Heart left ventricle (tissue), 13 donors: Measurements from ENCODE around the gene ERLEC1.

Source experiments
- POLR2A ChIP-seq, 2 donors: fragments of 450-650 bp; IDR thresholded peaks; one replicate each; pipeline ENCODE4 v1.6.1; 2017; ENCODE audit warnings: antibody characterized with exemption in 2 of 2, mild to moderate bottlenecking in 2 of 2, moderate library complexity in 2 of 2
- TF ChIP-seq, protein P1 (sequence below), 12 donors: fragments of 200-600 bp; sonication (generic) in 4 of 12; IDR thresholded peaks; one replicate each; pipeline versions ENCODE4 v1.5.0 to v1.8.0; 2018 to 2022; ENCODE audit warnings: antibody characterized with exemption in 12 of 12, mild to moderate bottlenecking in 5 of 12
- donor health status: ischemic (EF 13 %, LVEDD 7.1; RV severe dilation, severe dysfunction).
- donor health status: DM: no; HTN: yes; CAD: no.
- donor health status: DM: no; HTN: no; CAD: no.
- donor health status: ischemic (EF 25% LVEDD 6.9; RV normal size, moderate dysfunction).
- donor health status: ischemic (EF 25% LVEDD 5.7; RV mildly dilated, moderate dysfunction).
- donor health status: ischemic (EF 35%, LVEDD 5.7; RV mildly dilated, moderate dysfunction).
- donor health status: nonischemic (EF 11% LVEDD 7.7; RV severe dilation, severe dysfunction).
- donor health status: DM: yes; HTN: yes; CAD: no.
- donor health status: PGD.
- donor health status: ischemic (EF 29% LVEDD 5.4; RV normal size, mild dysfunction).
- donor health status: nonischemic (EF 23%, LVEDD 6.1; RV moderate dilation, normal function).

DNA sequence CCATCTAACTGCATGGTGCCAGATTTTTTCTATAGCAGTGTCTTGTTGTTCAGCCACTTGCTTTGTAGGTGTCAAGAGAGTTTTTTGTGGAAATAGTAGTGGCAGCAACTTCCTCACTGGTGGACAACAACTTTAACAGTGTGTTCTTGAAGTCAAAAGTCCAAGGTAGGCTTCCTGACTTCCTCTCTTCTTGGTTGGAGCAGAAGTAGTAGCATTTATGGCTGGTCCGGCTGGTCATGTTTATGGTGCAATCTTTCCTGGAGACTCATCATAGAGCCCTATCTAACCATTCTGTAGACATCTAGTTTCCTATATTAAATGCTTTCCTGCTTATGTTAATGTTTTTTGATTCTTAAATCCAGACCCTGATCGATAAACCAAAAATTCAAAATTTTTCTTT lies 61.2 kb downstream of the ERLEC1 start:
- TF ChIP-seq, protein P1, sequence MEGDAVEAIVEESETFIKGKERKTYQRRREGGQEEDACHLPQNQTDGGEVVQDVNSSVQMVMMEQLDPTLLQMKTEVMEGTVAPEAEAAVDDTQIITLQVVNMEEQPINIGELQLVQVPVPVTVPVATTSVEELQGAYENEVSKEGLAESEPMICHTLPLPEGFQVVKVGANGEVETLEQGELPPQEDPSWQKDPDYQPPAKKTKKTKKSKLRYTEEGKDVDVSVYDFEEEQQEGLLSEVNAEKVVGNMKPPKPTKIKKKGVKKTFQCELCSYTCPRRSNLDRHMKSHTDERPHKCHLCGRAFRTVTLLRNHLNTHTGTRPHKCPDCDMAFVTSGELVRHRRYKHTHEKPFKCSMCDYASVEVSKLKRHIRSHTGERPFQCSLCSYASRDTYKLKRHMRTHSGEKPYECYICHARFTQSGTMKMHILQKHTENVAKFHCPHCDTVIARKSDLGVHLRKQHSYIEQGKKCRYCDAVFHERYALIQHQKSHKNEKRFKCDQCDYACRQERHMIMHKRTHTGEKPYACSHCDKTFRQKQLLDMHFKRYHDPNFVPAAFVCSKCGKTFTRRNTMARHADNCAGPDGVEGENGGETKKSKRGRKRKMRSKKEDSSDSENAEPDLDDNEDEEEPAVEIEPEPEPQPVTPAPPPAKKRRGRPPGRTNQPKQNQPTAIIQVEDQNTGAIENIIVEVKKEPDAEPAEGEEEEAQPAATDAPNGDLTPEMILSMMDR (IDR thresholded peaks at IDR 0.05), result no peak
- no peak for TF ChIP-seq POLR2A (IDR thresholded peaks at IDR 0.05)
